ENCODE results near the gene PAK1IP1.
A peak's percentile ranks its signal among the peaks of the same experiment; 100 is the strongest.
"Not testable (repeated sequence)": the region's sequence is repeated elsewhere in the genome, so short reads cannot be mapped to it uniquely, and the experiment has no call there.

PAK1IP1 gene

GRCh38 chr6:10684618-10685017 is 10.2 kb upstream of the PAK1IP1 start:
- no peak for ATAC-seq
- Mint-ChIP-seq H3K27ac (no peak overlapping the region), H3K4me3 (no peak overlapping the region), H3K4me1 (peaks cover 16% of the 10 kb centered on the region), H3K36me3 (peaks cover 6% of the 10 kb centered on the region), H3K9me3 (peaks cover 3% of the 10 kb centered on the region), H3K27me3 (peaks cover 19% of the 10 kb centered on the region)

DNA sequence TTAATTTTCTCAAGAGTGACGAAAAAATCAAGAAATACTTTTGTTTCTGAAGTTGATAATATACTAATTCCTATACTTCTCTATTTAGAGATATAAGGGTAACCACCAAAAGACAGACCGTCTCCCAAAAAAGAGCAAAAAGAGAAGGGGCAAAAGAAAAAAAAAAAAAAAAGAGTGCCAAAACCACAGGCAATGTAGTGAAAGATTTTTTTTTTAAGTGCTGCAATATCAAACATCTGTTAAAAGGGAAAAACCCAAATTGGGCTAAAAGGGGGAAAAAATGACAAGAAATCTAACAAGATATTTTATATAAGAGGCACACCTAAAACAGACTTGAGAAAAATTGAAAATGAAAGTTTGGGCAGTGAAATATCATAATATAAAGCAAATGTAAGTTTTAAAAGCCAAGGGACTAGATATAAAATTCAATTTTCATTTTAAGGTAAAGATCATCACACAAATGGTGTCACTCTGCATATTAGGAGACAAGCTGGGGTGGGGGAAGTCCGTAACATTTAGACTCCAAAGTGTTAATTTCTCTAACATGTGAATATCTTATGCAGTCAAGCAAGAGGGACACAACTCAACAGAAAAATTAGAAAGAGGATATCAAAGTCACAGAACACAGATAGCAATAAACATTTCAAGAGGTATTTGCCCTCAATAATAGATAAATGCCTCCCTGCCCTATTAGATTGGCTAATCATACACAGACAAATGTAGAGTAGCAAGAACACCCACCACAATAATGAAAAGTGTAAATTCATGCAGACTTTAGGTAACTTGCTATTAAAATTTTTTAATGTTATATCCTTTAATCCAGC is 9.5 kb upstream of the PAK1IP1 start:
- Mint-ChIP-seq H3K4me1 (peaks cover 16% of the 10 kb centered on the region), H3K36me3 (peaks cover 6% of the 10 kb centered on the region), H3K27ac (no peak overlapping the region), H3K9me3 (peaks cover 3% of the 10 kb centered on the region), H3K27me3 (peaks cover 19% of the 10 kb centered on the region), H3K4me3 (peak overlapping the region; percentile 36)
- no peak for ATAC-seq

- H3K36me3 Mint-ChIP-seq, result no peaks in the 10 kb centered on the region
- no peak for ATAC-seq
- no peaks in the 10 kb centered on the region for H3K9me3 Mint-ChIP-seq
- peaks cover 19% of the 10 kb centered on the region for H3K27me3 Mint-ChIP-seq
- H3K27ac Mint-ChIP-seq, result no peak overlapping the region
- peaks cover 16% of the 10 kb centered on the region for H3K4me1 Mint-ChIP-seq
- H3K4me3 Mint-ChIP-seq, result no peak overlapping the region
Measured at GRCh38 chr6:10686901-10687300, 7.9 kb upstream of the PAK1IP1 start.

DNA sequence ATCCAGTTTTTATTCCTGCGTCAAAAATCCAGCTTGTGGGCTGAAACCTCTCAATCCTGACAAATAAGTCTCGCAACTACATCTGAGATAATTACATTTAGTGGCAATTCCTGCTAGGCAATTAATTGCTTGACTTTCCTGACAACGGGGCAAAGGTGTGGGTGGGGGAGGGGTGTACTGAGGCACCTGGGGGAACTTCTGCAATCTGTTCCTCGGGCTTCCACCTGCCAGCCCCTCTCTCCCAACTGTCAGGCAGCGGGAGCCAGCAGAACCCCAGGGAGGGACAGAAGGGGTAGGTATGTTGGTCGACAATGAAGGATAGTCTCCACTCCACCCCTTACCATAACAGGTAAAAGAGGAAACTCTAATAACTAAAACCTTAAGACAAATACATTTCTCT is 7.2 kb upstream of the PAK1IP1 start:
- ATAC-seq, result no peak

DNA sequence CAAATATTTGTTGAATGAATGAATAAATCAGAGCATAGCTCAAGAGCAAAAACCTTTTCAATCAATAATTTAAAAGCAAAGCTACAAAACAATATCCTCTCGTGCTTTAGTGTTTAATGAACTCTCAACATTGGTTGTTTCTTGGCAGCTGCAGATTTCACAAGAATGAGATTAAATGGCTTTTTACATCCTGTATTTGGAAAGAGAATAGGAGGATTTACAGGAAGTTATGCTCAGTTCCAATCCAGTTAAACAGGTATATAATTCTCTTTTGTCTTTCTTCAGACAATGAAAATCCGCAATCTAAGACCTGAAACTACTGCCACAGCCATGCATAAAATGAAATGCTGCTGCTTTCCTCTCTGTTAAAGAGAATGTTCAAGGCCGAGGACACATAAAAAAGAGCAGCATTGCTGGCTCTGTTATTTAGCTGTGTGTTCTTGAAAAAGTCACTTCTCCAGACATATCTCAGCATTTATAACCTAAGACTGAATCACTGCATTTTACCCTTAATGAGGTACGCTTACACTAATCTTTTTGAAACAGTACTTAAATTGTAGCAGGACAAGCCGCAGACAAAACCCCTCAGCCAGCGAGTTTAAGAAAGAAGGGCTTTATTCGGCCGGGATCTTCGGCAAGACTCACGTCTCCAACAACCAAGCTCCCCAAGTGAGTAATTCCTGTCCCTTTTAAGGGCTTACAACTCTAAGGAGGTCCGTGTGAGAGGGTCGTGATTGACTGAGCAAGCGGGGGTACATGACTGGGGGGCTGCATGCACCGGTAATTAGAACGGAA is 3.9 kb upstream of the PAK1IP1 start:
- H3K4me3 Mint-ChIP-seq, result no peak overlapping the region

More for the DNA sequence above, 7.2 kb upstream of the PAK1IP1 start:
- Mint-ChIP-seq H3K36me3 (no peaks in the 10 kb centered on the region), H3K4me3 (no peak overlapping the region), H3K4me1 (peaks cover 16% of the 10 kb centered on the region), H3K27ac (no peak overlapping the region), H3K27me3 (peaks cover 19% of the 10 kb centered on the region), H3K9me3 (no peaks in the 10 kb centered on the region)

DNA sequence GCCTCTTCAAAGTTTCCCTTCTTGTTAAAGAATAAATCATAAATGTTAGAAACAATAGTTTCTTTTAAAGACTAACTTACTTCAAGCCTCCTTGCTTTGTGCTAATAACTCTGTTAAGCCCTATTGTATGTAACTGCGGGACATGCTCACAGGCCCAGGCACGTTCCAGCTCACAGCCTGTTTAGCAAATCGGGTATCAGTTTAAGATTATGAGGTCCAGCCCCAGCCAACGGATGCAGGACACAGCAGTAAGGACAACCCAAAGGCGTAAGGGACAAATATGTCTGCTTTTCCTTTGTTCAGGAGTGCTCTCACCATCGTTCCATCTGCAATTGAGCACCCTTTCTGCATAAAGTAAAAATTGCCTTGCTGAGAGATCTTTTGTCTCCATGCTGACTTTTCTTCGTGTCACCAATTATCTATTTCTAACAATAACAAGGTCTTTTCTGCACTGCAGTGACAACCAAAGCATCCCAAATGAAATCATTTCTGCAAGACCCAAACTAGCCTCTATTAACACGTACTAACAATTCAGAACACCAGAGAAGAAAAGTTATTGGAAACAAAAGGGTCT is 1.7 kb upstream of the PAK1IP1 start:
- H3K4me1 Mint-ChIP-seq, result peaks cover 29% of the 10 kb centered on the region
- no peaks in the 10 kb centered on the region for H3K9me3 Mint-ChIP-seq
- H3K4me3 Mint-ChIP-seq, result peak overlapping the region; percentile 93
- peak overlapping the region; percentile 100 for H3K27ac Mint-ChIP-seq
- H3K36me3 Mint-ChIP-seq, result peaks cover 11% of the 10 kb centered on the region
- no peak for ATAC-seq
- H3K27me3 Mint-ChIP-seq, result no peaks in the 10 kb centered on the region

More for the DNA sequence above, 3.9 kb upstream of the PAK1IP1 start:
- peaks cover 15% of the 10 kb centered on the region for H3K4me1 Mint-ChIP-seq
- no peaks in the 10 kb centered on the region for H3K9me3 Mint-ChIP-seq
- H3K27me3 Mint-ChIP-seq, result no peaks in the 10 kb centered on the region
- no peak overlapping the region for H3K27ac Mint-ChIP-seq
- H3K36me3 Mint-ChIP-seq, result no peaks in the 10 kb centered on the region
- no peak for ATAC-seq

GRCh38 chr6:10695086-10695657 is 400 bp downstream of the PAK1IP1 start:
- Mint-ChIP-seq H3K27me3 (no peaks in the 10 kb centered on the region), H3K4me3 (peak overlapping the region; percentile 93), H3K36me3 (peaks cover 27% of the 10 kb centered on the region), H3K27ac (peak overlapping the region; percentile 100), H3K4me1 (peaks cover 41% of the 10 kb centered on the region), H3K9me3 (no peaks in the 10 kb centered on the region)
- no peak for ATAC-seq

GRCh38 chr6:10696655-10697054 is 1.9 kb downstream of the PAK1IP1 start:
- no peak overlapping the region for H3K27ac Mint-ChIP-seq
- no peaks in the 10 kb centered on the region for H3K9me3 Mint-ChIP-seq
- H3K27me3 Mint-ChIP-seq, result no peaks in the 10 kb centered on the region
- ATAC-seq, result no peak
- peaks cover 42% of the 10 kb centered on the region for H3K36me3 Mint-ChIP-seq
- H3K4me3 Mint-ChIP-seq, result peak overlapping the region; percentile 93
- H3K4me1 Mint-ChIP-seq, result peaks cover 56% of the 10 kb centered on the region

GRCh38 chr6:10713962-10714361 is 19.2 kb downstream of the PAK1IP1 start:
- Mint-ChIP-seq H3K4me1 (no peaks in the 10 kb centered on the region), H3K9me3 (no peaks in the 10 kb centered on the region), H3K27ac (no peak overlapping the region), H3K27me3 (no peaks in the 10 kb centered on the region), H3K4me3 (no peak overlapping the region), H3K36me3 (peaks cover 4% of the 10 kb centered on the region)
- ATAC-seq, result no peak

DNA sequence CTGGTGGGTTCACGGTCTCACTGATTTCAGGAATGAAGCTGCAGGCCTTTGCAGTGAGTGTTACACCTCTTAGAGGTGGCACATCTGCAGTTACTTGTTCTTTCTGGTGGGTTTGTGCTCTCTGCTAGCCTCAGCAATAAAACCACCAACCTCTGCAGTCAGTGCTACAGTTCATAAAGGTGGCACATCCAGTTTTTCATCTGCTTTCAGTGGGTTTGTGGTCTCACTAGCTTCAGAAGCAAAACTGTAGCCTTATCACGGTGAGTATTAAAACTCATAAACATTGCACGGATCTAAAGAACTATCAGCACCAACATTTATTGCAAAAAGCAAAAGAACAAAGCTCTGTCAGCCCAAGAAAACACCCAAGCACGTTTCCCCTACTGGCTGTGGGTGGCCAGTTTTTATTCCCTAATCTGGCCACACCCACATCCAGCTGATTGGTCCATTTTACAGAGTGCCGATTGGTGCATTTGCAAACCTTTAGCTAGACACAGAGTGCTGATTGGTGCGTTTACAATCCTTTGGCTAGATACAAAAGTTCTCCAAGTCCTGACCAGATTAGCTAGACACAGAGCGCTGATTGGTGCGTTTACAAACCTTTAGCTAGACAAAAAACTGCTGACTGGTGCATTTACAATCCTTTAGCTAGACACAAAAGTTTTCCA is 24.7 kb downstream of the PAK1IP1 start:
- H3K4me1 Mint-ChIP-seq, result peaks cover 21% of the 10 kb centered on the region
- H3K4me3 Mint-ChIP-seq, result peak overlapping the region; percentile 96
- ATAC-seq, result no peak
- H3K27ac Mint-ChIP-seq, result peak overlapping the region; percentile 93
- H3K36me3 Mint-ChIP-seq, result no peaks in the 10 kb centered on the region
- H3K27me3 Mint-ChIP-seq, result no peaks in the 10 kb centered on the region
- H3K9me3 Mint-ChIP-seq, result no peaks in the 10 kb centered on the region

GRCh38 chr6:10719964-10720264 is 25.1 kb downstream of the PAK1IP1 start:
- Mint-ChIP-seq H3K27ac (peak overlapping the region; percentile 93), H3K36me3 (no peaks in the 10 kb centered on the region), H3K4me1 (peaks cover 25% of the 10 kb centered on the region), H3K9me3 (no peaks in the 10 kb centered on the region), H3K4me3 (peak overlapping the region; percentile 96), H3K27me3 (no peaks in the 10 kb centered on the region)
- ATAC-seq, result no peak

- peaks cover 2% of the 10 kb centered on the region for H3K36me3 Mint-ChIP-seq
- H3K27ac Mint-ChIP-seq, result peak overlapping the region; percentile 93
- peaks cover 30% of the 10 kb centered on the region for H3K4me1 Mint-ChIP-seq
- no peaks in the 10 kb centered on the region for H3K27me3 Mint-ChIP-seq
- peak; percentile 54 for ATAC-seq
- peak overlapping the region; percentile 96 for H3K4me3 Mint-ChIP-seq
- no peaks in the 10 kb centered on the region for H3K9me3 Mint-ChIP-seq
Measured at GRCh38 chr6:10720265-10720959, 25.6 kb downstream of the PAK1IP1 start.

DNA sequence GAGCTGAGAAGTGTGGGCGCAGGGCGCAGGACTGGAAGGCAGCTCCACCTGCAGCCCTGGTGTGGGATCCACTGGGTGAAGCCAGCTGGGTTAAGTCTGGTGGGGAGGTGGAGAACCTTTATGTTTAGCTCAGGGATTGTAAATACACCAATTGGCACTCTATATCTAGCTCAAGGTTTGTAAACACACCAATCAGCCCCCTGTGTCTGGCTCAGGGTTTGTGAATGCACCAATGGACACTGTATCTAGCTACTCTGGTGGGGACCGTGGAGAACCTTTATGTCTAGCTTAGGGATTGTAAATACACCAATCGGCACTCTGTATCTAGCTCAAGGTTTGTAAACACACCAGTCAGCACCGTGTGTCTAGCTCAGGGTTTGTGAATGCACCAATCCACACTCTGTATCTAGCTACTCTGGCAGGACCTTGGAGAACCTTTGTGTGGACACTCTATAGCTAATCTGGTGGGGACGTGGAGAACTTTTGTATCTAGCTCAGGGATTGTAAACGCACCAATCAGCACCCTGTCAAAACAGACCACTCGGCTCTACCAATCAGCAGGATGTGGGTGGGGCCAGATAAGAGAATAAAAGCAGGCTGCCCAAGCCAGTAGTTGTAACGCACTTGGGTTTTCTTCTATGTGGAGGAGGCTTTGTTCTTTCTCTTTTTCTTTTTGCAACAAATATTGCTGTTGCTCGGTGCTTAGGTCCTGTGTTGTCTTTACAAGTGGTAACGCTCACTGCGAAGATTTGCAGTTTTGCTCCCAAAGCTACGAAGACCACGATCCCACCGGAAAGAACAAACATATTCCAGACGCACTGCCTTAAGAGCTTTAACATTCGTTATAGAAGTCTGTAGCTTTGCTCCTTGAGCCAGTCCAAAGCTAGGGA is 26.4 kb downstream of the PAK1IP1 start:
- H3K36me3 Mint-ChIP-seq, H3K27me3 Mint-ChIP-seq, ATAC-seq, H3K9me3 Mint-ChIP-seq: not testable (repeated sequence)
- Mint-ChIP-seq H3K4me3 (peak overlapping the region; percentile 96), H3K4me1 (peaks cover 36% of the 10 kb centered on the region), H3K27ac (peak overlapping the region; percentile 93)
